Stimulated activated CD8-positive, alpha-beta memory T cell treated with anti-CD3 and anti-CD28 coated beads, Interleukin-12 subunit alpha, Interleukin-12 subunit beta, amount 100 ng/mL, for 1 hour (primary cell): ENCODE measurements around the gene DIPK1B.
"Not testable (repeated sequence)": the region's sequence is repeated elsewhere in the genome, so short reads cannot be mapped to it uniquely, and the experiment has no call there.

ENCODE experiments used
- DNase-seq: peaks from one replicate; pipeline ENCODE4 v3.0.0-alpha.2; 2020; ENCODE audit warnings: low read depth

The DIPK1B gene

GRCh38 chr9:136754059-136754572 is 41.7 kb downstream of the DIPK1B start:
- no peak for DNase-seq

GRCh38 chr9:136754626-136755301 is 42.4 kb downstream of the DIPK1B start:
- DNase-seq: no peak

GRCh38 chr9:136755302-136756133 is 43.1 kb downstream of the DIPK1B start:
- not testable (repeated sequence) for DNase-seq

- no peak for DNase-seq
Measured at GRCh38 chr9:136756134-136756438, 43.7 kb downstream of the DIPK1B start.

GRCh38 chr9:136756836-136757235 is 44.5 kb downstream of the DIPK1B start:
- DNase-seq: no peak

DNA sequence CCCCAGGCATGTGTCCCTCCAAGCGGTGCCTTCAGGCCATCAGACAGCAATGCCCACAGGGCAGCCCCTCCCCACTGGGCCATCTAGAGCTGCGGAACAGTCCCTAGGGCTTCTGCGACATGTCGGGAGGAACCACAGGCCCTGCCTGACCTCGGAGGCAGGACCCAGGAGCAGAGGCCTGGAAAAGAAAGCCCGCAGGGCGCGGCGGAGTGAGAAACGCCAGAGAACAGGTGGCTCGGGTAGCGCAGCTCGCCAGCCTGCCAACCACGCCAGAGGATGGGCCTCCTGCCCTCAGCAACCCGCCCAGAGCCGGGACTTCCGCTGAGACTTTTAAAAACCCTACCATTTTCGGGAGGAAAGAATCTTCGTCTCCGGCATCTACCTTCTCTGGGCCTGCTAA is 45.0 kb downstream of the DIPK1B start:
- no peak for DNase-seq

DNA sequence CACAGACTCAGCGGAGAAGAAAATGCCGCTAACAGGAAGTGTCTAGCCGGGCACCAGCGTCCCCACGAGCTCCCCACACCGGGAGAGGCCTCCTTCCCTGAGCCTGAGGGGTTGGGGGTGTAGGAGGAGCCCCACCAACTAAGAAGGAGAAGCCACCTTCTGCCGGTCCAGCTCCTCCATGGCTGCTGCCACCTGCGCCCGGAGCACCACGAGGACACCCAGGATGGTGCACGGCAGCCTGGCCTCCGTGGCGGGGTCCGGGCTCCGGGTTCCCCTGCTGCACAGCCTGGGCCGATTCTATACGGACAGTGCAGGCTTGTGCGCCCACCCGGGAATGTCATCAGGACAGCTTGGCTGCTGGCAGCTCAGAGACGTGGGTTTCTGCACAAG is 45.4 kb downstream of the DIPK1B start:
- DNase-seq: no peak

DNA sequence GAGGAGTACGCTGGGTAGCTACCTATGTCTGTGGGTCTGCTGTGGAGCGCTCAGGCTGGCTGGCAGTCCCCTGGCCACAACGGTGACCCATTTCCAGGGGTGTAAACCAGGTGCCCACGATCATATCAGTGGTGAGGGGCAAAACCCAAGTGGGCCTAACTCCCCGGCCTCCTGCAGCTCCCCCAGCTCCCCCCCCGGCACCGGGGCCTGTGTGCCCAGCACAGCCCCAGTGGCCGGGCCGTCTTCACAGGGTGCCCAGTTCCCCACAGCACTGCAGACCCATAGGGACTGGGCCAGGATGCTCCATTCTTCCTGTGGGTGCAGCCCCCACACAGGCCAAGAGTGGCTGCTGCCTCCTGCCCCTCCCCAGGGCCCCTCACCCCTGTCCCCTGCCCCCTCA is 46.6 kb downstream of the DIPK1B start:
- no peak for DNase-seq

- no peak for DNase-seq
Measured at GRCh38 chr9:136759436-136760325, 47.3 kb downstream of the DIPK1B start.

DNA sequence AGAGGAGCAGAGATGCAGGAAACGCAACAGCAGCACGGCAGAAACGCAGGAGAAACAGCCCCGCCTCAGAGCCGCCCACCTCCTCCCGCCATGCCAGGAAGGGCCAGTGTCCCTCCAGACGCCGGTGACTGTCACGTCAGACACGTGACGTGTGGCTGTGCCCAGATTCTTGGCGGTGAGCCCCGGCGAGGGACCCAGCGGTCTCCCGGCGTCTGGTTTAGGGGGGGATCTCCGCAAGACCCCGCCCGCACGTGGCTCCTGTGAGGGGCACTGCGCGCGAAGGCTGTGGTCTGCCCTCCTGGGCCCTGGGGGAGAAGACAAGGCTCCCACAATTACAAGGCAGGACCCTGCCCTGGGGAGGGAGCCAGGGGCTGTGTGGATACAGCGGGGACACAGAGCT is 48.1 kb downstream of the DIPK1B start:
- no peak for DNase-seq

GRCh38 chr9:136760834-136761544 is 48.6 kb downstream of the DIPK1B start:
- not testable (repeated sequence) for DNase-seq

DNA sequence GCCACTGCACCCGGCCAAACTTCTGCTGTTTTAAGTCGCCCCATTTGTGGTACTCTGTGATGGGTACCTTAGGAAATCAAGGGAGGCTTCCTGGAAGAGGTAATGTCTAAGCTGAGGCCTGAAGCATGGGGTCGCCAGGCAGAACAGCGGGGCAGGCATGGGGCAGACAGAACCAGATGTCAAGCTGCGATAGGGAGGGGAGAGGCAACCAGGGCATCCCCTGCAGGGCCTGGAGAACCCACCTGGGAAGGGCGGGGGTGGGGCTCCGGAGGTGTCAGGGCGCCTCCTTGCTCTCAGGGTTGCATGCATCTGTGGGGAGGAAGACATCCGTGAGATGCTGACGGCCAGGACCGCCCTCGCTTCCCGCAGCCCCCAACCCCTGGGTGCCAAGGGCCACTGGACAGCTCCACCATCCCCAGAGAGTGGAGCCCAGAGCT is 49.2 kb downstream of the DIPK1B start:
- no peak for DNase-seq

GRCh38 chr9:136762221-136762691 is 49.9 kb downstream of the DIPK1B start:
- no peak for DNase-seq

DNA sequence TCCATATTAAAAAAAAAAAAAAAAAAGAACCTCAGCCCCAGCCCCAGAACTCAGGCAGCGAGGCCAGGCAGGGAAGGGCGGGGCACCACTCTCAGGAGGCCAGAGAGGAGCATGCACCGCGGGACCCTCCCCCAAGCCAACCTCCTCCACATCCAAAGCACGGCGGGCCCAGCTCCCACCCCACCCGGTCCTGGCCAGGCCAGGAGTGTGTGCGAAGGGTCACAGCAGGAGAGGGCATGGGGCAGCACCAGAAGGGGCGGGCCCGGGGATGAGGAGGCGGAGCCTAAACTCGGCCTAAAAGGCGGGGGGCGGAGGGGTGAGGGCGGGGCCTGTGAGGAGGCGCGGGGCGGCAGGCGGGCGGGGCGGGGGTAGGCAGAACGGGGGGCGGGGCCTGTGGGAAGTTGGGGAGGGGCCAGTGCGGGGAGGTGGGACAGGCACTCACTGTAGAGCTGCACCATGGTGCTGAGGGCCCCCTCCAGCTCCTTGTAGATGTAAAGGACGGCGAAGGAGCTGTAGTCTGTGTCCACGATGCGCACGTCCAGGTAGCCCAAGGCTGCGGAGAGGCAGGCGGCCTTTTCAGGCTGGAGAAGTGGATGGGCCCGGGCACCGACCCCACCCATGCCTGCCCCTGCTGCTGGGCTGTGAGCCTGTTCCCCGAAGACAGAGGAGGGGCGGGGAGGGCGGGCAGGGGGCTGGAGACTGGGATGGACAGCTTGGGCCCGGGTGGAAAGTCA is 50.7 kb downstream of the DIPK1B start:
- DNase-seq: no peak

DNA sequence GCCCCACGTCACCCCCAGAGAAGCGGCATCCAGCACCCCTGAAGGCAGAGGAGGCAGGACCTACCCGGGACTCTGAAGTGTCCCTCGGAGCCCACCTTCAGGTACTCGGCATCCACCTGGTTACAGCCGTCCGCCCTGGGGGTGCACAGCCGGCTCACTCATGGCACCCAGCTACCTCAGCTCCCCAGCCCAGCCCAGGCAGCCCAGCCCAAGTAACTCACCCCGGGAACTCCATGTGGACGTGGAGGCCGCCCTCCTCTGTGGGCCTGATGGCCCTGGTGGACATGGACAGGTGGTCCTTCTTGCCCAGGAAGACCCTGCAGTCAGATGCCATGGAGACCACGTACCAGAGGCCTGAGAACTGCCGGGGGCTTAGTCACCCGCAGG is 51.3 kb downstream of the DIPK1B start:
- DNase-seq: no peak

- no peak for DNase-seq
Measured at GRCh38 chr9:136764301-136764891, 52.0 kb downstream of the DIPK1B start, which contains the start of gene LCN15. LCN15 (minus strand) TSS chr9:136764518; CDS start chr9:136764488, 30 bp downstream.

- no peak for DNase-seq
Measured at GRCh38 chr9:136765041-136765440, 52.7 kb downstream of the DIPK1B start.

- not testable (repeated sequence) for DNase-seq
Measured at GRCh38 chr9:136765745-136766409, 53.5 kb downstream of the DIPK1B start.

DNA sequence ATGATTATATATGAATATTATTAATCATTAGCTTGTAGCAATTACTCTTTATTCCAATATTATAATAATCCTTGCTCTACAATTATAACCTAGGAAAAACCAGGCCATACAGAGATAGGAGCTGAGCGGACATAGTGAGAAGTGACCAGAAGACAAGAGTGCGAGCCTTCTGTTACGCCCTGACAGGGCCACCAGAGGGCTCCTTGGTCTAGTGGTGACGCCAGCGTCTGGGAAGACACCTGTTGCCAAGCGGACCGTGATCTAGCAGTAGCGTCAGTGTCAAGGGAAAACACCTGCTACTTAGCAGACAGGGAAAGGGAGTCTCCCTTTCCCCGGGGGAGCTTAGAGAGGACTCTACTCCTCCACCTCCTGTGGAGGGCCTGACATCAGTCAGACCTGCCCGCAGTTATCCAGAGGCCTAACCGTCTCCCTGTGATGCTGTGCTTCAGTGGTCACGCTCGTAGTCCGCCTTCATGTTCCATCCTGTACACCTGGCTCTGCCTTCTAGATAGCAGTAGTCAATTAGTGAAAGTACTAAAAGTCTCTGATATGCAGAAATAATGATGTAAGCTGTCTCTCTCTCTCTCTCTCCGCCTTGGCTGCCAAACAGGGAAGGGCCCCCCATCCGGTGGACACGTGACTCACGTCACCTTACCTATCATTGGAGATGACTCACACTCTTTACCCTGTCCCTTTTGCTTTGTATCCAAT is 54.2 kb downstream of the DIPK1B start:
- not testable (repeated sequence) for DNase-seq
